PC-3 (cell line): ENCODE data around the gene CNPY3. TPM values are rescaled to one million over a fixed set of nuclear protein-coding genes. Genes with fewer than 3 reads are reported as not detected.

Experiments
- ATAC-seq: fragments of 200-7000 bp; cut with Tn5 transposase; 2 replicates; pipeline ENCODE4 v1.9.1; 2020; ENCODE audit warnings: mild to moderate bottlenecking, moderate library complexity
- BruUV-seq: library from RNA; stranded (reverse); fragments of 400-500 nt; replicated peaks from 2 replicates; lab custom pipeline; 2021; lab: Mats Ljungman, UMichigan
- CTCF ChIA-PET: fragments of 300-600 bp; sonication (Branson Sonifier 250); formaldehyde crosslinking; loops from one replicate; lab custom pipeline; 2022; ENCODE audit warnings: antibody characterized with exemption; lab: Charles Lee
- POLR2A ChIA-PET: fragments of 300-600 bp; sonication (Branson Sonifier 250); formaldehyde crosslinking; loops from one replicate; lab custom pipeline; 2022; ENCODE audit warnings: antibody characterized with exemption; ENCODE audit not compliant: unreplicated experiment; lab: Charles Lee
- DNase-seq: peaks from one replicate; pipeline ENCODE4 v3.0.0-alpha.2; 2015
- H2AFZ ChIP-seq: fragments of 300-600 bp; sonication (generic); 2 replicates; pipeline ENCODE4 v1.6.0; 2016; ENCODE audit warnings: antibody characterized with exemption, low read length
- H3F3A ChIP-seq: fragments of 300-600 bp; sonication (generic); one replicate; pipeline ENCODE4 v1.6.0; 2017; ENCODE audit warnings: antibody characterized with exemption, low read length, control low read depth, mild to moderate bottlenecking; ENCODE audit not compliant: unreplicated experiment
- H3K27ac ChIP-seq: fragments of 300-600 bp; sonication (generic); 2 replicates; pipeline ENCODE4 v1.5.1; 2016; ENCODE audit warnings: mild to moderate bottlenecking, low read length
- H3K27me3 ChIP-seq: fragments of 300-600 bp; sonication (generic); 2 replicates; pipeline ENCODE4 v1.6.1; 2016; ENCODE audit warnings: low read length, mixed read lengths
- H3K36me3 ChIP-seq: fragments of 300-600 bp; sonication (generic); 2 replicates; pipeline ENCODE4 v1.6.1; 2016; ENCODE audit warnings: low read depth, mixed run types, low read length, mixed read lengths
- H3K4me1 ChIP-seq: fragments of 300-600 bp; sonication (generic); 2 replicates; pipeline ENCODE4 v1.5.1; 2016; ENCODE audit warnings: low read length; ENCODE audit not compliant: insufficient read depth
- H3K4me2 ChIP-seq: fragments of 300-600 bp; sonication (generic); 2 replicates; pipeline ENCODE4 v1.6.0; 2016; ENCODE audit warnings: low read length
- H3K4me3 ChIP-seq: fragments of 300-600 bp; sonication (generic); 2 replicates; pipeline ENCODE4 v1.5.1; 2016; ENCODE audit warnings: mild to moderate bottlenecking, low read length, mixed read lengths
- H3K79me2 ChIP-seq: fragments of 300-600 bp; sonication (generic); 2 replicates; pipeline ENCODE4 v1.6.1; 2017; ENCODE audit warnings: low read length, mixed read lengths
- H3K9ac ChIP-seq: fragments of 300-600 bp; sonication (generic); 2 replicates; pipeline ENCODE4 v1.6.0; 2016; ENCODE audit warnings: mild to moderate bottlenecking, low read length
- H3K9me2 ChIP-seq: fragments of 300-600 bp; sonication (generic); replicated peaks from 2 replicates; pipeline ENCODE4 v1.6.1; 2016; ENCODE audit warnings: mixed run types, low read length, mixed read lengths
- H3K9me3 ChIP-seq: fragments of 300-600 bp; sonication (generic); 2 replicates; pipeline ENCODE4 v1.6.1; 2016; ENCODE audit warnings: low read length, mixed read lengths
- H4K20me1 ChIP-seq: fragments of 300-600 bp; sonication (generic); 2 replicates; pipeline ENCODE4 v1.6.1; 2016; ENCODE audit warnings: low read length, mixed read lengths
- EZH2 ChIP-seq: fragments of 300-600 bp; sonication (generic); IDR thresholded peaks from one replicate; pipeline ENCODE4 v1.6.1; 2017; ENCODE audit warnings: antibody characterized with exemption, mild to moderate bottlenecking, low read length; ENCODE audit not compliant: unreplicated experiment
- EZH2phosphoT487 ChIP-seq: fragments of 300-600 bp; sonication (generic); IDR thresholded peaks from 2 replicates; pipeline ENCODE4 v1.6.1; 2018; ENCODE audit warnings: mild to moderate bottlenecking, antibody characterized with exemption, low read length, borderline replicate concordance
- intact Hi-C: fragments of 100-400 bp; cut with micrococcal nuclease; formaldehyde crosslinking; loops from 2 replicates; pipeline ENCODE4 v1.9.0; 2023
- total RNA-seq: library from RNA; depleted of rRNA; stranded (reverse); fragments of >200 nt; gene quantifications from 2 replicates; pipeline ENCODE4 v1.2.3, GENCODE V29; 2014
- TF ChIP-seq, protein P1 (sequence below): fragments of 300-600 bp; sonication (generic); conservative IDR thresholded peaks from 2 replicates; pipeline ENCODE4 v1.5.1; 2017; ENCODE audit warnings: antibody characterized with exemption, low read depth, mild to moderate bottlenecking, low read length

Gene CNPY3
- total RNA-seq, 1 experiment from 2014 or later: 37.5 TPM

DNA sequence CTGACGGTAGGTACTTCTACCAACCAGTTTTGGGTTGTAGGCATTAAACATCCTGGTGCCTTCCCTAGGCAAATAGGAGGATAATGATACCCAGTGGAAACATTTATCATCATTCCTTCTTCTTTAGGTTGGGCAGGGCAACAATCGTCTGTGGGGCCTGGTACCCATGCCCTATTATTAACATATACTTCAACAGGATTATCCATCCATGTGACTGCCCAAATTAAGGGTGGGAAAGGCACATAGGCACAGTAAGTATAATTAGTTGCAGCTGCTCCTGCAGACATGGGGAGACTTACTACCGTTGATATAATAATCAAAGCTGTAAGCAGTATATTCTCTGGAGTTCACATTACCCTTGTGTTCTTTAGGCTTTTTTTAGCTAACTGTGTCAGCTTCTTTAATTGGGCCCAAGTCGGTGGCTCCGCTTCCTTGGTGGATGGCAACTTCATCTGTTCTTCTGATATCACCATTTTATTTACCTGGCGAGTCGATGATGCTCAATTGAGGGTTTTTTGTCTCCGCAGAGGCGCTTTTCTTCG is 33.0 kb upstream of the CNPY3 start:
- no peak overlapping the region for H3K4me3 ChIP-seq
- ATAC-seq: no peak
- H3K9me2 ChIP-seq: no peaks in the 10 kb centered on the region
- H3K79me2 ChIP-seq: no peaks in the 10 kb centered on the region
- no peaks in the 10 kb centered on the region for H3K27me3 ChIP-seq
- no peaks in the 10 kb centered on the region for H3F3A ChIP-seq
- H3K9me3 ChIP-seq: no peaks in the 10 kb centered on the region
- H3K9ac ChIP-seq: no peak overlapping the region
- TF ChIP-seq EZH2phosphoT487: no peak
- TF ChIP-seq, protein P1, sequence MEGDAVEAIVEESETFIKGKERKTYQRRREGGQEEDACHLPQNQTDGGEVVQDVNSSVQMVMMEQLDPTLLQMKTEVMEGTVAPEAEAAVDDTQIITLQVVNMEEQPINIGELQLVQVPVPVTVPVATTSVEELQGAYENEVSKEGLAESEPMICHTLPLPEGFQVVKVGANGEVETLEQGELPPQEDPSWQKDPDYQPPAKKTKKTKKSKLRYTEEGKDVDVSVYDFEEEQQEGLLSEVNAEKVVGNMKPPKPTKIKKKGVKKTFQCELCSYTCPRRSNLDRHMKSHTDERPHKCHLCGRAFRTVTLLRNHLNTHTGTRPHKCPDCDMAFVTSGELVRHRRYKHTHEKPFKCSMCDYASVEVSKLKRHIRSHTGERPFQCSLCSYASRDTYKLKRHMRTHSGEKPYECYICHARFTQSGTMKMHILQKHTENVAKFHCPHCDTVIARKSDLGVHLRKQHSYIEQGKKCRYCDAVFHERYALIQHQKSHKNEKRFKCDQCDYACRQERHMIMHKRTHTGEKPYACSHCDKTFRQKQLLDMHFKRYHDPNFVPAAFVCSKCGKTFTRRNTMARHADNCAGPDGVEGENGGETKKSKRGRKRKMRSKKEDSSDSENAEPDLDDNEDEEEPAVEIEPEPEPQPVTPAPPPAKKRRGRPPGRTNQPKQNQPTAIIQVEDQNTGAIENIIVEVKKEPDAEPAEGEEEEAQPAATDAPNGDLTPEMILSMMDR: no peak
- no peak for TF ChIP-seq EZH2
- DNase-seq: no peak
- H2AFZ ChIP-seq: no peak overlapping the region
- H4K20me1 ChIP-seq: no peaks in the 10 kb centered on the region
- intact Hi-C loops: no loop called here
- H3K27ac ChIP-seq: no peak overlapping the region
- CTCF ChIA-PET: no interaction called here
- H3K4me2 ChIP-seq: no peak overlapping the region
- H3K36me3 ChIP-seq: no peaks in the 10 kb centered on the region
- no TSS peak for BruUV-seq
- 0 out of 2 replicates have a peak, but pooled peaks cover 7% of the 10 kb centered on the region for H3K4me1 ChIP-seq
- POLR2A ChIA-PET: no interaction called here

DNA sequence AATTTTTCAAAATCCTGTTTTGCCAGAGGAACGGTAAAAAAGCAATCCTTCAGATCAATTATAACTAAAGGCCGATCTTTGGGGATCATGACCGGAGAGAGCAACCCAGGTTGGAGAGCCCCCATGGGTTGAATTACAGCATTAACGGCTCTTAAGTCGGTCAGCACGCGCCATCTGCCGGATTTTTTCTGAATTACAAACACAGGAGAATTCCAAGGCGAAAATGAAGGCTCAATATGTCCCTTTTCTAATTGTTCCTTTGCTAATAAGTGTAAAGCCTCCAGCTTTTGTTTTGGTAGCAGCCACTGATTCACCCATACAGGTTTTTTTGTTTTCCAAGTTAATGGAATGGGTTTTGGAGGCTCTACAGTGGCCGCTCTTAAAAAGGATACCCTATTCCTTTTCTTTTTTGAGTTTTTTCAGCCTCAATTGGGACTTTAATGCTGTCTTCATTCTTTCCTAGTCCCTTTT is 30.4 kb upstream of the CNPY3 start:
- peak overlapping the region; percentile 90 for H2AFZ ChIP-seq
- peak; percentile 86 for DNase-seq
- CTCF ChIA-PET: interaction anchor here (0.7 kb wide), 1 partner anchor 18 kb away, joined by 3 read pairs; no protein-coding TSS in a partner anchor

More for the DNA sequence above, 30.4 kb upstream of the CNPY3 start:
- BruUV-seq: no TSS peak
- Histone ChIP-seq H3F3A (no peaks in the 10 kb centered on the region), H4K20me1 (no peaks in the 10 kb centered on the region), H3K27me3 (no peaks in the 10 kb centered on the region), H3K9me3 (no peaks in the 10 kb centered on the region), H3K27ac (no peak overlapping the region), H3K36me3 (no peaks in the 10 kb centered on the region), H3K9ac (peak overlapping the region; percentile 25; the same call in 1 of the 2 replicates), H3K9me2 (no peaks in the 10 kb centered on the region), H3K4me3 (peak overlapping the region; percentile 60), H3K4me2 (peak overlapping the region; percentile 82), H3K79me2 (no peaks in the 10 kb centered on the region), H3K4me1 (peaks cover 16% of the 10 kb centered on the region)
- ATAC-seq: no peak
- no peak for TF ChIP-seq EZH2
- TF ChIP-seq, protein P1: peak; percentile 77
- POLR2A ChIA-PET: no interaction called here
- intact Hi-C loops: loop anchor here (1.0 kb wide), 1 partner anchor 238 kb away; no protein-coding TSS in a partner anchor
